K562 (cell line): ENCODE measurements around the gene HS3ST4. TPM values are rescaled to one million over a fixed set of nuclear protein-coding genes. Genes with fewer than 3 reads are reported as not detected.

Experiments
- ATF7 ChIP-seq: fragments of 450-650 bp; IDR thresholded peaks from 2 replicates; pipeline ENCODE4 v1.7.1; 2014; ENCODE audit warnings: mild to moderate bottlenecking, moderate library complexity
- BRF1 ChIP-seq: IDR thresholded peaks from 3 replicates; pipeline ENCODE4 v1.6.1; 2011; ENCODE audit warnings: borderline replicate concordance, mild to moderate bottlenecking; ENCODE audit not compliant: insufficient read length; ENCODE audit errors: extremely low read depth
- CTBP1 ChIP-seq: fragments of 450-650 bp; IDR thresholded peaks from 2 replicates; pipeline ENCODE4 v1.6.1; 2016; ENCODE audit warnings: borderline replicate concordance
- EHMT2 ChIP-seq: fragments of 450-650 bp; IDR thresholded peaks from 2 replicates; pipeline ENCODE4 v1.6.1; 2018; ENCODE audit warnings: antibody characterized with exemption
- ELK3 ChIP-seq: fragments of 450-650 bp; formaldehyde crosslinking; IDR thresholded peaks from 2 replicates; pipeline ENCODE4 v1.4.0; 2020; ENCODE audit warnings: mild to moderate bottlenecking
- ETV1 ChIP-seq: fragments of 450-650 bp; conservative IDR thresholded peaks from 2 replicates; pipeline ENCODE4 v1.6.1; 2016; ENCODE audit warnings: missing genetic modification characterization, control low read depth, low read depth, missing compliant biosample characterization
- HDAC2 ChIP-seq: fragments of 450-650 bp; IDR thresholded peaks from 2 replicates; pipeline ENCODE4 v1.6.1; 2016; ENCODE audit warnings: mild to moderate bottlenecking
- HNRNPLL ChIP-seq: fragments of 200-400 bp; formaldehyde crosslinking; IDR thresholded peaks from 2 replicates; pipeline ENCODE4 v1.6.1; 2017; ENCODE audit warnings: low read length, low read depth, mild to moderate bottlenecking; ENCODE audit not compliant: poor library complexity, severe bottlenecking
- IRF9 ChIP-seq: fragments of 450-650 bp; IDR thresholded peaks from 2 replicates; pipeline ENCODE4 v1.6.1; 2016; ENCODE audit warnings: missing biosample characterization, missing genetic modification characterization
- KLF16 ChIP-seq: IDR thresholded peaks from 2 replicates; pipeline ENCODE4 v1.6.1; 2016; ENCODE audit warnings: antibody characterized with exemption
- L3MBTL2 ChIP-seq: fragments of 450-650 bp; IDR thresholded peaks from 2 replicates; pipeline ENCODE4 v1.6.1; 2016; ENCODE audit warnings: mild to moderate bottlenecking, moderate library complexity
- MCM7 ChIP-seq, 2 experiments: fragments of 450-650 bp; IDR thresholded peaks; 2 replicates each; pipeline ENCODE4 v1.6.1; 2016 to 2018
- MTA3 ChIP-seq: fragments of 450-650 bp; formaldehyde crosslinking; IDR thresholded peaks from 2 replicates; pipeline ENCODE4 v1.6.1; 2017; ENCODE audit warnings: mild to moderate bottlenecking, borderline replicate concordance
- MYBL2 ChIP-seq, 2 experiments: fragments of 450-650 bp in 1 of 2; sonication (generic) in 1 of 2; formaldehyde crosslinking in 1 of 2; IDR thresholded peaks; 2 replicates each; pipeline versions ENCODE4 v1.6.1 to v1.8.1; 2017 to 2022; ENCODE audit warnings: borderline replicate concordance in 1 of 2, inconsistent platforms in 1 of 2, low read depth in 1 of 2, mild to moderate bottlenecking in 1 of 2, missing genetic modification reagents in 1 of 2, moderate library complexity in 1 of 2
- NCOA6 ChIP-seq: fragments of 450-650 bp; IDR thresholded peaks from 2 replicates; pipeline ENCODE4 v1.6.1; 2017; ENCODE audit warnings: mild to moderate bottlenecking
- NR1H2 ChIP-seq: sonication (generic); formaldehyde crosslinking; IDR thresholded peaks from 2 replicates; pipeline ENCODE4 v1.4.0; 2020; ENCODE audit warnings: mild to moderate bottlenecking, missing genetic modification reagents
- POLR3A ChIP-seq: IDR thresholded peaks from 2 replicates; pipeline ENCODE4 v1.6.1; 2011; ENCODE audit warnings: borderline replicate concordance, mild to moderate bottlenecking, moderate library complexity; ENCODE audit not compliant: insufficient read length, insufficient read depth; ENCODE audit errors: extremely low read depth
- RHOXF2B ChIP-seq: fragments of 250-450 bp; sonication (Bioruptor Pico); conservative IDR thresholded peaks from 2 replicates; pipeline ENCODE4 v1.5.1; 2021
- SLC30A9 ChIP-seq: fragments of 250-450 bp; sonication (Bioruptor Pico); IDR thresholded peaks from 2 replicates; pipeline ENCODE4 v1.8.0; 2022; ENCODE audit warnings: mild to moderate bottlenecking, moderate library complexity
- SMAD1 ChIP-seq: fragments of 150-350 bp; IDR thresholded peaks from 2 replicates; pipeline ENCODE4 v1.6.1; 2014; ENCODE audit warnings: low read length, low read depth; ENCODE audit not compliant: partially characterized antibody
- TCF3 ChIP-seq: sonication (generic); formaldehyde crosslinking; IDR thresholded peaks from 2 replicates; pipeline ENCODE4 v1.4.0; 2020; ENCODE audit warnings: mild to moderate bottlenecking, missing genetic modification reagents
- ZBTB7A ChIP-seq: IDR thresholded peaks from 2 replicates; pipeline ENCODE4 v1.6.1; 2011; ENCODE audit warnings: low read depth, mild to moderate bottlenecking, low read length, moderate library complexity, borderline replicate concordance; ENCODE audit not compliant: control insufficient read depth
- ZFP1 ChIP-seq: fragments of 450-650 bp; formaldehyde crosslinking; IDR thresholded peaks from 2 replicates; pipeline ENCODE4 v1.4.0; 2020; ENCODE audit warnings: mild to moderate bottlenecking, mixed read lengths
- polyA plus RNA-seq, 8 experiments: library from polyadenylated mRNA; depleted of rRNA in 4 of 8; stranded (reverse) in 5 of 8; unstranded in 3 of 8; fragments of >200 nt; fragmentation: Nextera tagmentation in 2 of 8; fragmentation: Illumina TruSeq in 1 of 8; extraction: Ambion mirVana in 2 of 8; extraction: Trizol in 1 of 8; gene quantifications; 2 replicates each; pipeline versions ENCODE4 v1.2.1 to v1.2.3, GENCODE V29; 2011 to 2014; ENCODE audit warnings: inconsistent platforms in 1 of 8, missing spikeins in 1 of 8
- total RNA-seq, 7 experiments: library from RNA; depleted of rRNA in 6 of 7; stranded (reverse); fragments of >200 nt in 6 of 7; fragmentation: Illumina TruSeq in 2 of 7; extraction: Trizol in 2 of 7; gene quantifications; 2 replicates each; pipeline versions ENCODE4 v1.2.1 to v1.2.3, GENCODE V29; 2011 to 2021; ENCODE audit warnings: low replicate concordance in 1 of 7
- TF ChIP-seq, protein P1 (sequence below): fragments of 250-450 bp; sonication (Bioruptor Pico); IDR thresholded peaks from 2 replicates; pipeline ENCODE4 v1.5.0; 2020; ENCODE audit warnings: mild to moderate bottlenecking

Gene HS3ST4
- total and polyA plus RNA-seq, 9 of the 15 experiments (the other 6 are each of a cell fraction or from before 2014, with no cell fraction given), result not detected

DNA sequence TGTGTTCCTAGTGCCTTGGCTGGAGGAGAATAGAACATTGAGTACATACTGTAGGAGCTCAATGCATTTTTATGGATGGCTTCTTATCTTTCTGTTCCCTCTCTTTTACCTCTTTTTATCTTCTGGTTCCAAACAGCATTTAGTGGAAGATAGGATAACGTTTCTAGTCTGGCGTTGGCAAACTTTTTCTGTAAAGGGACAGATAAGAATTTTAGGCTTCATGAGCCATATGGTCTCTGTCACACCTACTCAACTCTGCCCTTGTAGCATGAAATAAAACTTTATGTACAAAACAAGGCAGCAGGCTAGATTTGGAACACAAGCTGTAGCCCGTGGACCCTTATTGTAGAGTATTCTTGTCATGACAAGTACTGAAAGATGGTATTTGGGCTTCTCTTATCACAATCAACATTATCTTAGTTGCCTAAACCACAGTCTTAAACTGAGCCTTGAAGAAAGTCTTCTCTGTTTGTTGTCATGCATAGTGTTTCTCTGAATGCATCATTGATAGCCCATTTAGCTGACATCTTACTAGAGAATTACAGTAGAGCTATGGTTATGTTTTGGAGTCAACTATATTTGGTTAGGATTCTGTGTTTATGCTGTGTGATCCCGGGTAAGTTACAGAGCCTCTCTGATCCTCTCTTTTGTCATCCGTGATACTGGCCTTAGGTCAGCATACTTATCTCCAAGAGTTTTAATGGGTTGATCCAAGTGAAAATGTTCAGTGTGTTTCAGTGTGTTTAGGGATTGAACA lies 80.2 kb downstream of the HS3ST4 start (continued):
- TF ChIP-seq, protein P1, sequence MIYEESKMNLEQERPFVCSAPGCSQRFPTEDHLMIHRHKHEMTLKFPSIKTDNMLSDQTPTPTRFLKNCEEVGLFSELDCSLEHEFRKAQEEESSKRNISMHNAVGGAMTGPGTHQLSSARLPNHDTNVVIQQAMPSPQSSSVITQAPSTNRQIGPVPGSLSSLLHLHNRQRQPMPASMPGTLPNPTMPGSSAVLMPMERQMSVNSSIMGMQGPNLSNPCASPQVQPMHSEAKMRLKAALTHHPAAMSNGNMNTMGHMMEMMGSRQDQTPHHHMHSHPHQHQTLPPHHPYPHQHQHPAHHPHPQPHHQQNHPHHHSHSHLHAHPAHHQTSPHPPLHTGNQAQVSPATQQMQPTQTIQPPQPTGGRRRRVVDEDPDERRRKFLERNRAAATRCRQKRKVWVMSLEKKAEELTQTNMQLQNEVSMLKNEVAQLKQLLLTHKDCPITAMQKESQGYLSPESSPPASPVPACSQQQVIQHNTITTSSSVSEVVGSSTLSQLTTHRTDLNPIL (CRISPR knock-in tag), result no peak
- TF ChIP-seq HDAC2, result peak; percentile 86; the same call in 1 of the 2 replicates
- no peak for TF ChIP-seq ETV1 (tag)
- TF ChIP-seq NR1H2 (CRISPR knock-in tag), result no peak
- TF ChIP-seq SMAD1, result peak; percentile 94
- no peak for TF ChIP-seq SLC30A9
- peak; percentile 74; the same call in 1 of the 2 replicates for TF ChIP-seq ATF7
- TF ChIP-seq TCF3, result peak; percentile 98
- no peak for TF ChIP-seq IRF9
- TF ChIP-seq BRF1, result no peak
- TF ChIP-seq ZFP1 (CRISPR knock-in tag), result no peak
- TF ChIP-seq KLF16, result peak; percentile 99
- 0 out of 2 replicates have a peak, but pooled peaks have one; percentile 52 for TF ChIP-seq MTA3
- TF ChIP-seq EHMT2, result peak; percentile 62
- TF ChIP-seq ELK3, result no peak
- TF ChIP-seq NCOA6, result peak; percentile 9; the same call in 1 of the 2 replicates
- TF ChIP-seq MYBL2 (IDR thresholded peaks at IDR 0.05; ENCODE audit: low read depth), result peak; percentile 52; the same call in 1 of the 2 replicates
- TF ChIP-seq MYBL2 (CRISPR knock-in tag; IDR thresholded peaks at IDR 0.05; ENCODE audit: borderline replicate concordance), result no peak
- peak; percentile 84 for TF ChIP-seq L3MBTL2
- no peak for TF ChIP-seq POLR3A
- TF ChIP-seq CTBP1, result peak; percentile 74; the same call in 1 of the 2 replicates
- no peak for TF ChIP-seq HNRNPLL
- no peak for TF ChIP-seq ZBTB7A
- no peak for TF ChIP-seq MCM7 (IDR thresholded peaks at IDR 0.05)
- TF ChIP-seq RHOXF2B (CRISPR knock-in tag), result no peak
